DMS 273 (cell line): Measurements from ENCODE around the gene TUBB.

Source experiments
- DNase-seq: peaks from one replicate; lab custom pipeline; 2025; ENCODE audit not compliant: unreplicated experiment; lab: John Stamatoyannopoulos, UW

The TUBB gene

GRCh38 chr6:30719791-30720737 lies at the start of gene TUBB:
TSS of gene TUBB (plus strand) at chr6:30720352. CDS start at chr6:30720507, 155 bp downstream.
- peak; percentile 99 for DNase-seq

- peak; percentile 38 for DNase-seq
Observed at GRCh38 chr6:30670760-30671527, 49.2 kb upstream of the TUBB start.

GRCh38 chr6:30672445-30673253 lies 47.5 kb upstream of the TUBB start, which contains the start of gene DHX16:
TSS of gene DHX16 (minus strand) at chr6:30673006. CDS start at chr6:30672841, 165 bp downstream.
- DNase-seq: peak; percentile 98

DNA sequence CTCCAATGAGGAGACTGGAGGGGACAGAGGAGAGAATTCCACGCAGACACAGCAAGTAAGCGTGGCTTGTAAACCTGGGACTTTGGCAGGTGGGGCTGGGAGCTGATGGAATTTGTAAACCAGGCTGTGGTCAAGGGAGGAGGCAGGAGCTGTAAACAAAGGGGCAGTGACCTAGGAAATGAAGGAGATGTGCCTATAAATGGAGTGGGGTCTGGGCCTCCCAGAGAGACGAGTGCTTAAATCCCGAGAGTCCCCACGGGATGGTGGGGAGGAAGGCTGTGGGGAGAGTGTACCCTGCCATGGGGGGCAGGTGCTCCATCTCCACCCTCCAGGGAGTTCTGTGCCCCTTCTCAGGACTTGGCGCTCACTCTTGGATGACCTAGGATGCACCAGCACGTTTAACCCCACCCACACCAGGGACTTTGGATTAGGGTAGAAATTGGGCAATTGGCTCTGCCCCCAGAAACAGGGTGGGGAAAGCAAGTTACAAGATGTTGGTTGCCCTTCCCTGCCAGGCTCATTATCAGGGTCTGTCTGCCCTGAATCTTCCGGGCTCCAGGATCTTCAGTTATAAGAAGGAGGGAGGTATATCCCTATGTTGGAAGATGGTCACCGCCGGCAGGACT lies 43.4 kb upstream of the TUBB start:
- DNase-seq: no peak

- DNase-seq: peak; percentile 91
Observed at GRCh38 chr6:30678964-30679726, 41.0 kb upstream of the TUBB start.

- DNase-seq: no peak
Observed at GRCh38 chr6:30679765-30680535, 40.2 kb upstream of the TUBB start.

GRCh38 chr6:30681766-30682142 lies 38.4 kb upstream of the TUBB start:
- DNase-seq: no peak

- peak; percentile 40 for DNase-seq
Observed at GRCh38 chr6:30682143-30683117, 37.7 kb upstream of the TUBB start.

GRCh38 chr6:30683183-30683979 lies 36.8 kb upstream of the TUBB start:
- DNase-seq: no peak

DNA sequence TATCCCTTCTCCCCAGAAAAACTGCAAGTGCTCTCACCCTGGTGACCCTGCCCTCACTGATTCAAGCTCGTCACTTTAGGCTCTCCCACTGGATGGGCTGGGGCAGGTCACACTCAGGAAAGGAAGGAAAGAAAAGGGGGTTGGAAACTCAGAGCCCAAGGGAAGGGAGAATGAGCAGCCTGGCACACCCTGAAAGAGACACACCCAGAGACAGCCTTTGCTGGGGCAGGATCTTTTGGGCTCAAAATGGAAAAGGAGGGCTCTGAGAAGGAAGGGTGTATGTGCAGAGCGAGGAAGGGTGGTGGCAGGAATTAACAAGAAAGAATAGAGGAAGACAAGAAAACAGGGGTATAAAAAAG lies 36.2 kb upstream of the TUBB start:
- no peak for DNase-seq

GRCh38 chr6:30684386-30685156 lies 35.6 kb upstream of the TUBB start:
- DNase-seq: no peak

- DNase-seq: no peak
Observed at GRCh38 chr6:30685157-30686008, 34.8 kb upstream of the TUBB start.

GRCh38 chr6:30686009-30686907 lies 33.9 kb upstream of the TUBB start, which contains the start of gene PPP1R18:
TSS of gene PPP1R18 (minus strand) at chr6:30686645. CDS start at chr6:30686018, 627 bp downstream.
- DNase-seq: peak; percentile 81

GRCh38 chr6:30686908-30687658 lies 33.1 kb upstream of the TUBB start:
- peak; percentile 89 for DNase-seq
